ENCODE data around the gene BICC1.

BICC1 gene

GRCh38 chr10:58578366-58578765 lies 65.7 kb downstream of the BICC1 start:
- Histone ChIP-seq H3K36me3 (ENCODE audit: insufficient read depth, low read length) (no peaks in the 10 kb centered on the region), H2AFZ (ENCODE audit: low read length) (no peak overlapping the region), H3K9ac (ENCODE audit: low read length) (no peak overlapping the region), H3K9me2 (ENCODE audit: low read depth, low read length) (no peaks in the 10 kb centered on the region), H3K79me2 (ENCODE audit: insufficient read depth, low read length) (no peaks in the 10 kb centered on the region), H4K20me1 (ENCODE audit: insufficient read depth, low read length) (no peaks in the 10 kb centered on the region), H3K4me1 (ENCODE audit: insufficient read depth, low read length, severe bottlenecking) (no peaks in the 10 kb centered on the region), H3K4me3 (ENCODE audit: low read depth, low read length, poor library complexity, severe bottlenecking) (no peak overlapping the region), H3F3A (ENCODE audit: insufficient read depth, low read length) (no peaks in the 10 kb centered on the region), H3K9me3 (ENCODE audit: low read length) (no peaks in the 10 kb centered on the region), H3K4me2 (ENCODE audit: low read length) (no peak overlapping the region), H3K27ac (ENCODE audit: low read depth, low read length, poor library complexity, severe bottlenecking) (no peak overlapping the region), H3K27me3 (ENCODE audit: insufficient read depth, low read length) (no peaks in the 10 kb centered on the region)
- TF ChIP-seq CTCF (IDR thresholded peaks at IDR 0.05; ENCODE audit: low read length) (no peak), EZH2 (IDR thresholded peaks at IDR 0.05; ENCODE audit: borderline replicate concordance, low read length) (no peak)

GRCh38 chr10:58579011-58579655 lies 66.5 kb downstream of the BICC1 start:
- Histone ChIP-seq H3K79me2 (ENCODE audit: insufficient read depth, low read length) (no peaks in the 10 kb centered on the region), H3K4me2 (ENCODE audit: low read length) (no peak overlapping the region), H3K4me1 (ENCODE audit: insufficient read depth, low read length, severe bottlenecking) (no peaks in the 10 kb centered on the region), H3K9ac (ENCODE audit: low read length) (no peak overlapping the region), H3K27ac (ENCODE audit: low read depth, low read length, poor library complexity, severe bottlenecking) (no peak overlapping the region), H2AFZ (ENCODE audit: low read length) (no peak overlapping the region), H4K20me1 (ENCODE audit: insufficient read depth, low read length) (no peaks in the 10 kb centered on the region), H3K9me3 (ENCODE audit: low read length) (no peaks in the 10 kb centered on the region), H3K36me3 (ENCODE audit: insufficient read depth, low read length) (no peaks in the 10 kb centered on the region), H3K4me3 (ENCODE audit: low read depth, low read length, poor library complexity, severe bottlenecking) (no peak overlapping the region), H3K9me2 (ENCODE audit: low read depth, low read length) (no peaks in the 10 kb centered on the region), H3F3A (ENCODE audit: insufficient read depth, low read length) (no peaks in the 10 kb centered on the region), H3K27me3 (ENCODE audit: insufficient read depth, low read length) (no peaks in the 10 kb centered on the region)
- TF ChIP-seq EZH2 (IDR thresholded peaks at IDR 0.05; ENCODE audit: borderline replicate concordance, low read length) (no peak), CTCF (IDR thresholded peaks at IDR 0.05; ENCODE audit: low read length) (no peak)

GRCh38 chr10:58582045-58582444 lies 69.4 kb downstream of the BICC1 start:
- no peaks in the 10 kb centered on the region for H3K9me2 ChIP-seq (ENCODE audit: low read depth, low read length)
- no peaks in the 10 kb centered on the region for H4K20me1 ChIP-seq (ENCODE audit: insufficient read depth, low read length)
- no peaks in the 10 kb centered on the region for H3K36me3 ChIP-seq (ENCODE audit: insufficient read depth, low read length)
- H3K79me2 ChIP-seq (ENCODE audit: insufficient read depth, low read length) = no peaks in the 10 kb centered on the region
- H3K4me3 ChIP-seq (ENCODE audit: low read depth, low read length, poor library complexity, severe bottlenecking) = no peak overlapping the region
- H3K9ac ChIP-seq (ENCODE audit: low read length) = no peak overlapping the region
- H2AFZ ChIP-seq (ENCODE audit: low read length) = no peak overlapping the region
- no peaks in the 10 kb centered on the region for H3K27me3 ChIP-seq (ENCODE audit: insufficient read depth, low read length)
- H3F3A ChIP-seq (ENCODE audit: insufficient read depth, low read length) = no peaks in the 10 kb centered on the region
- H3K9me3 ChIP-seq (ENCODE audit: low read length) = no peaks in the 10 kb centered on the region
- TF ChIP-seq EZH2 (IDR thresholded peaks at IDR 0.05; ENCODE audit: borderline replicate concordance, low read length) (no peak), CTCF (IDR thresholded peaks at IDR 0.05; ENCODE audit: low read length) (no peak)
- no peak overlapping the region for H3K27ac ChIP-seq (ENCODE audit: low read depth, low read length, poor library complexity, severe bottlenecking)
- H3K4me1 ChIP-seq (ENCODE audit: insufficient read depth, low read length, severe bottlenecking) = no peaks in the 10 kb centered on the region
- H3K4me2 ChIP-seq (ENCODE audit: low read length) = no peak overlapping the region

Measured in OCI-LY1 (cell line).